ENCODE data around the gene LAMB4. TPM values are rescaled to one million over a fixed set of nuclear protein-coding genes. Genes with fewer than 3 reads are reported as not detected.

Gene LAMB4
- total RNA-seq, 2 experiments from 2014 or later, result not detected

DNA sequence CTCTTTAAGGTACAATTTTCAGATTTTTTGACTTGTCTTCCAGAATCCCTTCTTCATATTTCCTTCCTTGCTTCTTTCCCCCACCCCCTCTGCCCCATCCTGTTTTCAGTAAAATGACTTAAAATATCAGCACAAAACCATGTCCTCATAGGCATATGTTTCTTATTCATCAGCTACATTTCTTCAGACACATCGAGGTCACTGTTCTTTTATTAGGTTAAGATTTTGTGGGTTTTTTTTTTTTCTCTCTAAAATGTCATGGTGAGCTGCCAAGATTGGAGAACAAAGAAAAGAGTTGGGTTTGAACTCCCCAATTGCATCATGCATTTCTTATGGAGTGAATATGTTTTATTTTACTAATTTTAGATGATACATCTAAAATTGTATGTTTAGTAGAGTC is 35.8 kb downstream of the LAMB4 start:
- Histone ChIP-seq H3K79me2 (ENCODE audit: insufficient read depth, low read depth, low read length) (no peaks in the 10 kb centered on the region), H3K36me3 (ENCODE audit: insufficient read depth, low read length) (no peaks in the 10 kb centered on the region), H3K4me3 (ENCODE audit: low read depth, low read length, poor library complexity, severe bottlenecking) (no peak overlapping the region), H3K4me1 (ENCODE audit: insufficient read depth, low read length, poor library complexity, severe bottlenecking) (peaks cover 5% of the 10 kb centered on the region), H3K4me2 (ENCODE audit: low read length) (no peak overlapping the region), H3K9me3 (ENCODE audit: low read length) (no peaks in the 10 kb centered on the region), H4K20me1 (ENCODE audit: insufficient read depth, low read length) (no peaks in the 10 kb centered on the region), H2AFZ (ENCODE audit: low read length) (no peak overlapping the region), H3K9me2 (ENCODE audit: insufficient read depth, low read length) (no peaks in the 10 kb centered on the region), H3K27ac (ENCODE audit: low read depth, low read length, poor library complexity, severe bottlenecking) (no peak overlapping the region)
- no TSS peak for BruUV-seq (replicated peaks)
- ChIA-PET CTCF (ENCODE audit: unreplicated experiment) (no interaction called here), POLR2A (interaction anchor here (0.7 kb wide), 3 partner anchors 35 to 930 kb away, joined by 3 to 6 read pairs (median 4); no protein-coding TSS in a partner anchor)
- no peak for TF ChIP-seq EZH2phosphoT487 (IDR thresholded peaks at IDR 0.05; ENCODE audit: borderline replicate concordance, low read depth, low read length)
- TF ChIP-seq, protein P1, sequence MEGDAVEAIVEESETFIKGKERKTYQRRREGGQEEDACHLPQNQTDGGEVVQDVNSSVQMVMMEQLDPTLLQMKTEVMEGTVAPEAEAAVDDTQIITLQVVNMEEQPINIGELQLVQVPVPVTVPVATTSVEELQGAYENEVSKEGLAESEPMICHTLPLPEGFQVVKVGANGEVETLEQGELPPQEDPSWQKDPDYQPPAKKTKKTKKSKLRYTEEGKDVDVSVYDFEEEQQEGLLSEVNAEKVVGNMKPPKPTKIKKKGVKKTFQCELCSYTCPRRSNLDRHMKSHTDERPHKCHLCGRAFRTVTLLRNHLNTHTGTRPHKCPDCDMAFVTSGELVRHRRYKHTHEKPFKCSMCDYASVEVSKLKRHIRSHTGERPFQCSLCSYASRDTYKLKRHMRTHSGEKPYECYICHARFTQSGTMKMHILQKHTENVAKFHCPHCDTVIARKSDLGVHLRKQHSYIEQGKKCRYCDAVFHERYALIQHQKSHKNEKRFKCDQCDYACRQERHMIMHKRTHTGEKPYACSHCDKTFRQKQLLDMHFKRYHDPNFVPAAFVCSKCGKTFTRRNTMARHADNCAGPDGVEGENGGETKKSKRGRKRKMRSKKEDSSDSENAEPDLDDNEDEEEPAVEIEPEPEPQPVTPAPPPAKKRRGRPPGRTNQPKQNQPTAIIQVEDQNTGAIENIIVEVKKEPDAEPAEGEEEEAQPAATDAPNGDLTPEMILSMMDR (conservative IDR thresholded peaks at IDR 0.05; ENCODE audit: low read length), result no peak
- intact Hi-C loops (cut with micrococcal nuclease; ENCODE audit: unreplicated experiment), result no loop called here
- DNase-seq (ENCODE audit: low spot score), result no peak

DNA sequence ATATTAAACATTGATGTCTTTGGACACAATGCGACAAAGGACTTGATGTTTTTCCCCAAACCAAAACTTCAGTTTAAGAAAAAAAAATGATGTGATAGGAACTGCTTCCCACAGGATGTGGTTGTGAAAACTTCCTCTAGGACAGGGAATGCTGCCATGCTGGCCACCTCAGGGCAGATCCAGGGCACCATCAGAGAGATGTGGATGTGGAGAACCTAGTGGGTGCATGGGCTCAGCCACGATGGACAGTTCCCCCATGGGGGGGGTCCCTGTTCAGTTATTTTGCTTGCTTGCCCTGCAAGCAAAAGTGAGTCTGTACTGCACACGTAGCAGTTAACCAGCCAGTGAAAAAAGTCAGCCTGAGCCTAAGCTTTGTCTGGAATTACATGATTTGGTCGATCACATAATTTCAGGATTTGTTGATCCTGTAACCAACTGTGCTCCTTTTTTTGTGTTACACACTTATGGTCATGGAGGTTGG is 36.3 kb downstream of the LAMB4 start:
- no peak for DNase-seq (ENCODE audit: low spot score)
- CTCF ChIA-PET (ENCODE audit: unreplicated experiment), result no interaction called here
- Histone ChIP-seq H3K4me3 (ENCODE audit: low read depth, low read length, poor library complexity, severe bottlenecking) (no peak overlapping the region), H3K4me1 (ENCODE audit: insufficient read depth, low read length, poor library complexity, severe bottlenecking) (peaks cover 5% of the 10 kb centered on the region), H3K27ac (ENCODE audit: low read depth, low read length, poor library complexity, severe bottlenecking) (no peak overlapping the region), H3K4me2 (ENCODE audit: low read length) (no peak overlapping the region), H3K9me3 (ENCODE audit: low read length) (no peaks in the 10 kb centered on the region), H4K20me1 (ENCODE audit: insufficient read depth, low read length) (no peaks in the 10 kb centered on the region), H2AFZ (ENCODE audit: low read length) (no peak overlapping the region), H3K9me2 (ENCODE audit: insufficient read depth, low read length) (no peaks in the 10 kb centered on the region), H3K36me3 (ENCODE audit: insufficient read depth, low read length) (no peaks in the 10 kb centered on the region), H3K79me2 (ENCODE audit: insufficient read depth, low read depth, low read length) (no peaks in the 10 kb centered on the region)
- no peak for TF ChIP-seq EZH2phosphoT487 (IDR thresholded peaks at IDR 0.05; ENCODE audit: borderline replicate concordance, low read depth, low read length)
- TF ChIP-seq, protein P1 (conservative IDR thresholded peaks at IDR 0.05; ENCODE audit: low read length), result no peak
- no TSS peak for BruUV-seq (replicated peaks)
- intact Hi-C loops (cut with micrococcal nuclease; ENCODE audit: unreplicated experiment), result no loop called here
- POLR2A ChIA-PET, result interaction anchor here (0.5 to 0.7 kb wide), 3 partner anchors 36 to 931 kb away, joined by 3 to 6 read pairs (median 4); no protein-coding TSS in a partner anchor

DNA sequence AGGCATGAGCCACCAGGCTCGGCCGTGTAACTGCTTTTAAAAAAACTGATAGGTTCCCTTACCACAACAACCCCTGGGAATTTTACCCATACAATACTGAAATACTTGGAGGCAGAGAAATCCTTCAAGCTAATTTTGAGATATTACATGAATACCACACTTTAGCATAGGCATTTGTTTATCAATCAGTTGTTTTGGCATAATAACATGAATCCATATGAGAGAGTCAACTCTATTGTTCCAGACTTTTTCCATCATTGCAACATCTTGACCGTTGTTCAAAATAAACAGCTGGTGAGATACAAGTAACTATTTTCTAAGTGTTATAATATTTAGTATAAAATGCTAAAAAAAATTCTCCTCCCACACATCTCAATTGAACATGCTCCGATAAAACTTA is 36.8 kb downstream of the LAMB4 start:
- no peaks in the 10 kb centered on the region for H3K36me3 ChIP-seq (ENCODE audit: insufficient read depth, low read length)
- H4K20me1 ChIP-seq (ENCODE audit: insufficient read depth, low read length), result no peaks in the 10 kb centered on the region
- no peak overlapping the region for H3K4me2 ChIP-seq (ENCODE audit: low read length)
- no peaks in the 10 kb centered on the region for H3K9me3 ChIP-seq (ENCODE audit: low read length)
- no TSS peak for BruUV-seq (replicated peaks)
- peaks cover 5% of the 10 kb centered on the region for H3K4me1 ChIP-seq (ENCODE audit: insufficient read depth, low read length, poor library complexity, severe bottlenecking)
- POLR2A ChIA-PET, result interaction anchor here (0.5 kb wide), 1 partner anchor 269 kb away, joined by 3 read pairs; no protein-coding TSS in a partner anchor
- no peak overlapping the region for H2AFZ ChIP-seq (ENCODE audit: low read length)
- CTCF ChIA-PET (ENCODE audit: unreplicated experiment), result no interaction called here
- H3K4me3 ChIP-seq (ENCODE audit: low read depth, low read length, poor library complexity, severe bottlenecking), result no peak overlapping the region
- no peaks in the 10 kb centered on the region for H3K79me2 ChIP-seq (ENCODE audit: insufficient read depth, low read depth, low read length)
- DNase-seq (ENCODE audit: low spot score), result no peak
- TF ChIP-seq, protein P1 (conservative IDR thresholded peaks at IDR 0.05; ENCODE audit: low read length), result no peak
- TF ChIP-seq EZH2phosphoT487 (IDR thresholded peaks at IDR 0.05; ENCODE audit: borderline replicate concordance, low read depth, low read length), result no peak
- no peaks in the 10 kb centered on the region for H3K9me2 ChIP-seq (ENCODE audit: insufficient read depth, low read length)
- H3K27ac ChIP-seq (ENCODE audit: low read depth, low read length, poor library complexity, severe bottlenecking), result no peak overlapping the region
- intact Hi-C loops (cut with micrococcal nuclease; ENCODE audit: unreplicated experiment), result no loop called here

Measured in OCI-LY7 (cell line).